GM12801 (cell line): Measurements from ENCODE around the gene SLC9A9.

ENCODE experiments used
- TF ChIP-seq, protein P1 (sequence below): IDR thresholded peaks from one replicate; pipeline ENCODE4 v1.5.1; 2011; ENCODE audit warnings: control low read depth; ENCODE audit not compliant: insufficient read length; ENCODE audit errors: extremely low read depth

The SLC9A9 gene

DNA sequence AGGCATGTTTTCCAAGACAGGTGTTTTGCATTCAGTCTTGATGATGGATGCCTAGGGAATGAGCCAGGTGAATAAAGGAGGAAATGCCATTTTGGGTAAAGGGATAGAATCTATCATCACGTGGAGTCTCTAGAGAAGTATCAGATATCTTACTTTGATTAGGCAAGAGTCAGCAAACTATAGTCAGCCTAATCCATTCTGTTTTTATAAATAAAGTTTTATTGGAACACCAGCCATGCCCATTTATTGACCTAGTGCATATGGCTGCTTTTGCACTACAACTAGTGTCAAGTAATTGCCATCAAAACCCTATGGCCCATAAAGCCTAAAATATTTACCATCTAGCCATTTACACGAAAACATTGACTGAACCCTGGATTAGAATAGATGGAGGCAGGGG is 231.2 kb downstream of the SLC9A9 start:
- TF ChIP-seq, protein P1, sequence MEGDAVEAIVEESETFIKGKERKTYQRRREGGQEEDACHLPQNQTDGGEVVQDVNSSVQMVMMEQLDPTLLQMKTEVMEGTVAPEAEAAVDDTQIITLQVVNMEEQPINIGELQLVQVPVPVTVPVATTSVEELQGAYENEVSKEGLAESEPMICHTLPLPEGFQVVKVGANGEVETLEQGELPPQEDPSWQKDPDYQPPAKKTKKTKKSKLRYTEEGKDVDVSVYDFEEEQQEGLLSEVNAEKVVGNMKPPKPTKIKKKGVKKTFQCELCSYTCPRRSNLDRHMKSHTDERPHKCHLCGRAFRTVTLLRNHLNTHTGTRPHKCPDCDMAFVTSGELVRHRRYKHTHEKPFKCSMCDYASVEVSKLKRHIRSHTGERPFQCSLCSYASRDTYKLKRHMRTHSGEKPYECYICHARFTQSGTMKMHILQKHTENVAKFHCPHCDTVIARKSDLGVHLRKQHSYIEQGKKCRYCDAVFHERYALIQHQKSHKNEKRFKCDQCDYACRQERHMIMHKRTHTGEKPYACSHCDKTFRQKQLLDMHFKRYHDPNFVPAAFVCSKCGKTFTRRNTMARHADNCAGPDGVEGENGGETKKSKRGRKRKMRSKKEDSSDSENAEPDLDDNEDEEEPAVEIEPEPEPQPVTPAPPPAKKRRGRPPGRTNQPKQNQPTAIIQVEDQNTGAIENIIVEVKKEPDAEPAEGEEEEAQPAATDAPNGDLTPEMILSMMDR, result no peak

DNA sequence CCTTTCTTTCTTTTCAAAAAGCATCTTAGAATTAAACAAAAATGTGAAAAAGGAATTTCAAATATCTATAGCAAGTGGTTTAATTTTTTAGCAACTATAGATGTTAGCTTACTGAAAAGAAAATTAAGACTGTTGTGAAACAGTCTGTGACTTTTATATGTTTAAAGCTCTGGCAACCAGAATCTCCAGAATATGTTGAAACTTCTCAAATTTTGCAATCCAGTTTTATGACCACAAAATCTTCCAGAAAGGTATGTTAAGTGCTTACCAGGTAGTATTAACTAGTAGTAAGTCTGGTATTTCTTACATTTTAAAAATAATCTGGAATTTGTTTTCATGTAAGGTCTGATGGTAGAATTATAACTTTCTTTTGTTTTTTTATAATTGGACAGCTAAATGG is 235.0 kb downstream of the SLC9A9 start:
- TF ChIP-seq, protein P1, result no peak

DNA sequence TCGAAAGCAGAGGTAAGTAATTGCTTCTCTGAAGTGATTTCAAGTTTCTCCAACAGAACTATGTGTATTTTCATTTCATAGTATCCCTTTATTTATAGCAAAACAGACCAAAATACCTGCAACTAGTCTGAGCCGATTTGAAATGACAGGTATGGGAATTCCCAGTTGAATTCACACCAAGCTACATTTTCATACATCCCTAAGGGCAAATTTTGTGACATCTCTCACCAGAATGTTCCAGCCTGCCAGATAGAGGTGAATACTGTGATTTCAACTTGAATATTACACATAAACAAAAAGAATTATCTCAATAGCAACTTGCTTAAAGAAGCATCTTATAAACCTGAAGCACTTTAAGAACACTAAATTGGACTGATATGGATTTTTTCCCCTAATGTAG is 235.7 kb downstream of the SLC9A9 start:
- TF ChIP-seq, protein P1, result no peak

DNA sequence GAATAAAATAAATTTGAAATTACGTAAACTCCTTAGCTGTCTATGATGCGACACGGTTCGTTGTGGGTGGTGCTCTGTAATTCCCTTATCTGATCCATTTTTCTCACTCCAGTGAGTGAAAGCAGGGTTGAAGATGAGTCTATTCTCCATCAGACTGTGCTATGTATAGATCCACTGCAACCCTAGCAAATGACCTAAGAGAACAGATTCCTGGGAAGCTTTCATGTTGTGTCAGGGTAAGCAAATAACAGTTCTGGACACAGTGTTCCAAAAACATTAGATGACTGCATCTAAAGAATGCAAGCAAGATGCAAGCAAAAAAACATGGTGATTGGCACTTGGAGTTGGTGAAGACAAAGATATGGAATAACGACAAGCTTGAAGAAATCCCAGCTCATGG is 239.3 kb downstream of the SLC9A9 start:
- TF ChIP-seq, protein P1, result no peak

DNA sequence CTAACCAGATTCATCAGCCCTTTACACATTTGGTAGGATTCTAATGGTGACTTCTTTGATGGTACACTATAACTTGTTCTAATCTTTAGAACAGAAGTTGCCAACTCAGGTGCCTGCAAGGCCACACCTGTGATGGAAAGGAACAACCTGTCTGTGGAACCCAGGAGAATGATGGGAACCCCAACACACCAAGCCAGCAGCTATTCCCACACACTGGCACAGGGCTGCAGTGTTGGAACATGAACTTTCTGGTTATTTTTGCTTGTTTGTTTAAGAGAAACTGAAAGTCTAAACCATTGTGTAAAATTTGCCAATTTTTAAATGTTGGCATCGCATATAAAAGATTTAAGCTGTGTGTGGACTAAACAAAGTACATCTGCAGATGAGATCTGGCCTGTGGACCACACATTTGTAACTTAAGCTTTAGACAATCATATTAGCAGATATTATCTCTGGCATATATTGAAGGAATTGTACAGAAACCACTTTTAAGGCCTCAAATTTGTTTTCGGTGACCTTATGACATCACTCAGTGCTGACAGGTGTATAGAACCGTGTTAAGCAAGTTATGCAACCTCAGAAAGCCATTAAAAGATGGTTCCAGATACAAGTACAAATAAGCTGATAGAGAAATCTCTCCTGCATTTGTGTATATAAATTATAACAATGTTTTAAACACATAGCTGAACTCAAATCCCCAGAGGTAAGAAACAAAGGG is 242.9 kb downstream of the SLC9A9 start:
- TF ChIP-seq, protein P1, result no peak

DNA sequence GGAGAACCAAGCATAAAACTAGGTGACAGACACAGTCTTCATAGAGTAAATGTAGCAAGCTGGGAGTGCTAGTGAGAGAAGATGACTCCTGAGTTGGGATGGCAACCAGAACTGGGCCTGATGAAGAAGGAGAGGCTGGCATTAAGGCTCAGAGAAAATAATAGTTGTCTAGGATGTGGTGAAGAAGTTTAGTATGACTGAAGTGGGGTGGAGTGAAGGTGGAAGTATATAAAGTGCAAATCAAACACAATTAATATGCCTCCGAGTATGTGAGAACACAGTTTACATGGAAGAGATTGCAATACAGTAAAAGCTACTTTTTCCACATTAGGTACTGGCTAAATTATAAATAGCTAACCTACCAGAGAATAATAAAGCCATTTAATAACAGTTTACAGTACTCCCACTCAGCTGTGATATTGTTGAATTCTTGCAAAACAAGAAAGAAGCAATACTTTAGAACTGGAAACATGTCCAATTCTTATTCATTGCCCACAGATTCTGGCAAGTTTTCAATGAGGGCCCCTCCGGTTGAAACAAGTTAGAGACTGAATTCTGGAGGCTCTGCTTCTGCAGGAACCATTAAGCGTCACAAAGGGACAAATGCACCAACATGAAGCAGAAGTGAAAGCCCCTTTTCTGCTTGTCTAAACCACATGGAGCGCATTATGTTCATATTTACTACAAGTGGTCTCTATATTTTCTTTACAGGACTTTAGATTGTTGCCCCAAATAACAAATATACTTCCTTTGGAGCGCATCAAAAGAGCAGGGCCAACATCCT is 243.7 kb downstream of the SLC9A9 start:
- TF ChIP-seq, protein P1, result no peak

DNA sequence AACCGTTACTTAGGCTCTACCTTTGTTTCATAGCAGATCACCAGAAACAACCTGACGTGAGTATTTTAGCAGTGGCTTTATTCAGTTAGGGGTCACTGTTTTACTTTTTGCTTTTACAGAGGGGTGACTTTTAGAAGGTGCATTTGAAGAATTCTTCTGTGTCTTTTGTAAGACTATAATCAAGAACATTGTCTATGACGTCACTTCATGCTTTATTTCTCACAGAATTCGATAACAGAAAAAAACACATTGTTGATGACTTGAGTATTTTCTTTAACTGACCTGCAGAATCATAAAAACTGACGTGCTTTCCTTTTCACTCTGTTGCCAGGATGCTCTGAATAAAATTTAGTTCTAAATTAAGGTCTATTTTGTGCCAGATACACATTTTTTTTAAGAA is 244.5 kb downstream of the SLC9A9 start:
- TF ChIP-seq, protein P1, result no peak
